Mesenchymal stem cell (in vitro differentiated cells and primary cell): ENCODE data around the gene CD109.

Source experiments
- DNase-seq: peaks from one replicate; pipeline ENCODE4 v3.0.0-alpha.2; 2013
- H2AFZ ChIP-seq: one replicate; pipeline ENCODE4 v1.6.1; 2013; ENCODE audit warnings: low read depth, mild to moderate bottlenecking, control low read depth, inconsistent platforms, low read length, moderate library complexity
- H2AK5ac ChIP-seq: 2 replicates; pipeline ENCODE4 v1.6.1; 2013; ENCODE audit warnings: low read length, moderate library complexity, mild to moderate bottlenecking, inconsistent platforms; ENCODE audit not compliant: severe bottlenecking
- H2BK120ac ChIP-seq: one replicate; pipeline ENCODE4 v1.6.1; 2013; ENCODE audit warnings: low read depth, mild to moderate bottlenecking, inconsistent platforms, low read length, moderate library complexity
- H2BK12ac ChIP-seq, 2 experiments: one replicate each; pipeline ENCODE4 v1.6.1; 2013; ENCODE audit warnings: inconsistent platforms in 2 of 2, low read length in 2 of 2, mild to moderate bottlenecking in 2 of 2, moderate library complexity in 2 of 2, control low read depth in 1 of 2
- H2BK15ac ChIP-seq: one replicate; pipeline ENCODE4 v1.6.1; 2013; ENCODE audit warnings: mild to moderate bottlenecking, low read depth, inconsistent platforms; ENCODE audit not compliant: poor library complexity, severe bottlenecking
- H2BK5ac ChIP-seq: 2 replicates; pipeline ENCODE4 v1.6.1; 2013; ENCODE audit warnings: low read depth, mild to moderate bottlenecking, low read length, control low read depth, inconsistent platforms; ENCODE audit not compliant: poor library complexity, severe bottlenecking
- H3K14ac ChIP-seq, 2 experiments: one replicate each; pipeline ENCODE4 v1.6.1; 2013; ENCODE audit warnings: inconsistent platforms in 2 of 2, low read length in 2 of 2, control low read depth in 1 of 2, mild to moderate bottlenecking in 1 of 2, moderate library complexity in 1 of 2
- H3K18ac ChIP-seq, 2 experiments: one replicate each; pipeline ENCODE4 v1.6.1; 2013; ENCODE audit warnings: inconsistent platforms in 2 of 2, low read length in 2 of 2, control low read depth in 1 of 2, low read depth in 1 of 2, mild to moderate bottlenecking in 1 of 2
- H3K23ac ChIP-seq, 2 experiments: one replicate each; pipeline ENCODE4 v1.6.1; 2013; ENCODE audit warnings: inconsistent platforms in 2 of 2, low read length in 2 of 2, mild to moderate bottlenecking in 2 of 2, moderate library complexity in 2 of 2, control low read depth in 1 of 2
- H3K27ac ChIP-seq: 2 replicates; pipeline ENCODE4 v1.5.1; 2013; ENCODE audit warnings: mild to moderate bottlenecking, moderate library complexity, low read length, control low read depth, inconsistent platforms; ENCODE audit not compliant: poor library complexity, severe bottlenecking
- H3K27me3 ChIP-seq, 2 experiments: 2 replicates each; pipeline versions ENCODE4 v1.6.1 to v1.7.0; 2013; ENCODE audit warnings: low read length in 2 of 2, mild to moderate bottlenecking in 2 of 2, moderate library complexity in 2 of 2, control low read depth in 1 of 2, inconsistent platforms in 1 of 2; ENCODE audit not compliant: control insufficient read depth in 1 of 2, insufficient read depth in 1 of 2
- H3K36me3 ChIP-seq, 2 experiments: 2 replicates each; pipeline versions ENCODE4 v1.6.1 to v1.7.0; 2013; ENCODE audit warnings: low read length in 2 of 2, control low read depth in 1 of 2, inconsistent platforms in 1 of 2, low read depth in 1 of 2, mild to moderate bottlenecking in 1 of 2; ENCODE audit not compliant: insufficient read depth in 2 of 2, control insufficient read depth in 1 of 2
- H3K4ac ChIP-seq, 2 experiments: one replicate each; pipeline ENCODE4 v1.6.1; 2013; ENCODE audit warnings: inconsistent platforms in 2 of 2, low read length in 2 of 2, mild to moderate bottlenecking in 2 of 2, moderate library complexity in 2 of 2, control low read depth in 1 of 2, low read depth in 1 of 2
- H3K4me1 ChIP-seq: 2 replicates; pipeline ENCODE4 v1.6.1; 2013; ENCODE audit warnings: low read depth, low read length, control low read depth; ENCODE audit not compliant: control insufficient read depth, insufficient read depth
- H3K4me2 ChIP-seq: 2 replicates; pipeline ENCODE4 v1.6.1; 2013; ENCODE audit warnings: low read length, mild to moderate bottlenecking, inconsistent platforms; ENCODE audit not compliant: poor library complexity, severe bottlenecking
- H3K4me3 ChIP-seq, 2 experiments: 2 replicates each; pipeline versions ENCODE4 v1.5.1 to v1.7.0; 2013; ENCODE audit warnings: low read length in 2 of 2, mild to moderate bottlenecking in 2 of 2, control low read depth in 1 of 2, low read depth in 1 of 2; ENCODE audit not compliant: insufficient read depth in 1 of 2
- H3K79me1 ChIP-seq: replicated peaks from 2 replicates; pipeline ENCODE4 v1.6.1; 2013; ENCODE audit warnings: mild to moderate bottlenecking, control low read depth, low read length, inconsistent platforms; ENCODE audit not compliant: poor library complexity, severe bottlenecking
- H3K9ac ChIP-seq: 2 replicates; pipeline ENCODE4 v1.7.0; 2013; ENCODE audit warnings: mild to moderate bottlenecking, low read length, moderate library complexity
- H3K9me3 ChIP-seq: 2 replicates; pipeline ENCODE4 v1.7.0; 2013; ENCODE audit warnings: mild to moderate bottlenecking, low read length; ENCODE audit not compliant: control insufficient read depth
- H4K8ac ChIP-seq: one replicate; pipeline ENCODE4 v1.6.1; 2013; ENCODE audit warnings: inconsistent platforms, mild to moderate bottlenecking, low read length, moderate library complexity
- H4K91ac ChIP-seq: one replicate; pipeline ENCODE4 v1.6.1; 2013; ENCODE audit warnings: mild to moderate bottlenecking, low read length, inconsistent platforms
- WGBS: methylation state at CpG from one replicate; pipeline ENCODE4 v1.1.7; 2013; ENCODE audit warnings: mixed read lengths; 5-methylcytosine and 5-hydroxymethylcytosine counted together

The CD109 gene

GRCh38 chr6:73743556-73743955 lies 47.6 kb downstream of the CD109 start:
- no peak overlapping the region for H2AFZ ChIP-seq
- peak; percentile 76 for DNase-seq
- H3K18ac ChIP-seq, result no peak overlapping the region
- H3K4me1 ChIP-seq, result peaks cover 3% of the 10 kb centered on the region
- no peak overlapping the region for H2AK5ac ChIP-seq
- no peak overlapping the region for H2BK12ac ChIP-seq
- H3K27ac ChIP-seq, result no peak overlapping the region
- peaks cover 18% of the 10 kb centered on the region for H3K79me1 ChIP-seq
- no peaks in the 10 kb centered on the region for H3K27me3 ChIP-seq
- H2BK15ac ChIP-seq, result no peak overlapping the region
- peaks cover 0 to 59% of the 10 kb centered on the region in 2 experiments for H3K36me3 ChIP-seq
- H3K4me3 ChIP-seq, result no peak overlapping the region
- H4K8ac ChIP-seq, result no peak overlapping the region
- H3K14ac ChIP-seq, result no peak overlapping the region
- 35% methylated on average over 3 of the region's 3 CpGs for WGBS
- no peak overlapping the region for H3K9ac ChIP-seq
- no peak overlapping the region for H3K23ac ChIP-seq
- no peaks in the 10 kb centered on the region for H3K9me3 ChIP-seq
- no peak overlapping the region for H2BK120ac ChIP-seq
- H2BK5ac ChIP-seq, result no peak overlapping the region
- H3K4me2 ChIP-seq, result no peak overlapping the region
- H4K91ac ChIP-seq, result no peak overlapping the region
- H3K4ac ChIP-seq, result no peak overlapping the region

GRCh38 chr6:73746787-73747186 lies 50.8 kb downstream of the CD109 start:
- Histone ChIP-seq H3K9ac (peak overlapping the region; percentile 4), H3K4me1 (peaks cover 3% of the 10 kb centered on the region), H2AK5ac (no peak overlapping the region), H4K91ac (no peak overlapping the region), H3K36me3 (peaks cover 0 to 69% of the 10 kb centered on the region in 2 experiments), H3K23ac (no peak overlapping the region), H2BK15ac (no peak overlapping the region), H3K79me1 (peaks cover 23% of the 10 kb centered on the region), H3K18ac (peak overlapping the region; percentile 16 to 33), H3K4me2 (no peak overlapping the region), H2BK12ac (peak overlapping the region in 1 of 2 experiments; percentile 12), H3K27ac (peak overlapping the region; percentile 21), H2BK5ac (no peak overlapping the region), H3K4me3 (peak overlapping the region in 1 of 2 experiments; percentile 25), H3K27me3 (no peaks in the 10 kb centered on the region), H3K4ac (peak overlapping the region in 1 of 2 experiments; percentile 87), H2BK120ac (no peak overlapping the region), H4K8ac (no peak overlapping the region), H3K14ac (no peak overlapping the region), H2AFZ (no peak overlapping the region), H3K9me3 (no peaks in the 10 kb centered on the region)
- no peak for DNase-seq
- 82% methylated on average over 1 of the region's 1 CpG for WGBS

- no peak for DNase-seq
- Histone ChIP-seq H2BK5ac (no peak overlapping the region), H3K18ac (peak overlapping the region in 1 of 2 experiments; percentile 43), H2AFZ (no peak overlapping the region), H3K14ac (no peak overlapping the region), H3K27me3 (no peaks in the 10 kb centered on the region), H2BK120ac (no peak overlapping the region), H2BK15ac (no peak overlapping the region), H4K8ac (no peak overlapping the region), H3K9me3 (no peaks in the 10 kb centered on the region), H3K9ac (peak overlapping the region; percentile 4), H2AK5ac (no peak overlapping the region), H3K4ac (no peak overlapping the region), H3K36me3 (peaks cover 0 to 73% of the 10 kb centered on the region in 2 experiments), H4K91ac (no peak overlapping the region), H3K27ac (no peak overlapping the region), H3K23ac (no peak overlapping the region), H3K4me1 (peaks cover 3% of the 10 kb centered on the region), H3K4me3 (peak overlapping the region in 1 of 2 experiments; percentile 25), H3K79me1 (peaks cover 22% of the 10 kb centered on the region), H3K4me2 (no peak overlapping the region), H2BK12ac (no peak overlapping the region)
- 93% methylated on average over 2 of the region's 2 CpGs for WGBS
Measured at GRCh38 chr6:73747289-73747688, 51.3 kb downstream of the CD109 start.

GRCh38 chr6:73752943-73753342 lies 56.9 kb downstream of the CD109 start:
- Histone ChIP-seq H3K9ac (no peak overlapping the region), H3K36me3 (peaks cover 0 to 65% of the 10 kb centered on the region in 2 experiments), H3K4me1 (no peaks in the 10 kb centered on the region), H2AFZ (no peak overlapping the region), H4K91ac (no peak overlapping the region), H3K4me2 (no peak overlapping the region), H3K79me1 (peaks cover 12% of the 10 kb centered on the region), H3K4ac (no peak overlapping the region), H3K27ac (no peak overlapping the region), H2BK120ac (no peak overlapping the region), H2BK5ac (no peak overlapping the region), H3K9me3 (no peaks in the 10 kb centered on the region), H2BK15ac (no peak overlapping the region), H3K14ac (no peak overlapping the region), H2BK12ac (no peak overlapping the region), H3K27me3 (no peaks in the 10 kb centered on the region), H2AK5ac (no peak overlapping the region), H4K8ac (no peak overlapping the region), H3K4me3 (no peak overlapping the region), H3K23ac (no peak overlapping the region), H3K18ac (no peak overlapping the region)
- WGBS, result 0% methylated on average over 2 of the region's 3 CpGs
- DNase-seq, result peak; percentile 75
